ENCODE measurements around the gene TLCD1.

TLCD1 gene

DNA sequence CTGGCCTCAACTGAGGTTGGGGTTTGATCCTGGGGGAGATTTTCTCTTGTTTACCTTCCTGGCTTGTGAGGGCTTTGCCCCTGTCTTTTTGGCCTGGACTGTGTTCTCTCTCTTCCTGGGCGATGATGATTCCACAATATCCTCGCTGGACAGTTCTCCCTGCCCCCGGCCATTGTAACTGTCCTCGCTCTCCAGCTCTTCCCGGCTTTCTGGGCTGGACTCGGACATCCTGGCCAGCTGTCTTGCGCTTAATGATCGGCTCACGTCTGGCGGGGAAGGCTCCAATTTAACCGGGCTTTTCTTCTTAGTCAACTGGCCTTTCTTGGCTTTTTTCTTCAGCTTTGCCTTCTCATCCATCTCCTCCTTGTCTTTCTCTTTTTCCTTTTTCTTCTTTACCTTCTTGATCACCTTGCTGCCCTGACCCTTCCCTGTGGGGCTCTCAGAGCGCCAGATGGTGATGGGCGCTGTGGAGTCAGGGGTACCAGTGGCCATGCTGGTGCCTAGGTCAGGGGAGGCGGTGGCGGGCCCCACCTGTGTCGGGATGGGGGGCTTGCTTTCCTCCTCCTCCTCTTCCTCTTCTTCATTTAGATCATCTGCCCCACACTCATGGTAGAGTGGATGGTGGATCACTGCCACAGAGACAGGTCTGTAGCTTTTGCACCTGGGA, 22.3 kb downstream of the TLCD1 start:
- Mint-ChIP-seq H3K36me3 (ENCODE audit: low read depth) (peaks cover 54% of the 10 kb centered on the region), H3K4me3 (no peak overlapping the region), H3K27me3 (no peaks in the 10 kb centered on the region), H3K4me1 (ENCODE audit: low read depth) (no peaks in the 10 kb centered on the region), H3K27ac (no peak overlapping the region), H3K9me3 (no peaks in the 10 kb centered on the region)

DNA sequence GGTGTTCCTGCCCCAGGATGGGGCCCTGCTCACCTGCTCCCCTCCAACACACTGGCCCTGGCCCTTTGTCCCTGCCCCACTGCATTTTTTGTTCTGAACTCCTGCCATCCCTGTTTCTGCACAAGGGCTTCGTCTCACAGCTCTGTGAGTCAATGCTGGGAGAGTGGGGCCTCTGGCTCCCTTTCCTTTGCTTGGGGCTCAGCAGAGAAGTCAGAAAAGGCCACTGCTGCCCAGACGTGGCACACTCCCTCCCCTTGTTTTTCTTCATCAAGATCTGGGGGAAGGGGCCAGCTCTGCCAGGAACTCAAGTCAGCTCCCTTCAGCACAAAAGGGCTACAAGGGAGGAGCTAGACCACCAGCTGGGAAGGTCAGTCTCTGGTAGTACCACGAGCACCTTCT, 23.3 kb downstream of the TLCD1 start:
- Mint-ChIP-seq H3K27ac (no peak overlapping the region), H3K9me3 (no peaks in the 10 kb centered on the region), H3K4me1 (ENCODE audit: low read depth) (peaks cover 7% of the 10 kb centered on the region), H3K4me3 (no peak overlapping the region), H3K36me3 (ENCODE audit: low read depth) (peaks cover 57% of the 10 kb centered on the region), H3K27me3 (no peaks in the 10 kb centered on the region)

GRCh38 chr17:28702026-28702751, 23.8 kb downstream of the TLCD1 start:
- peaks cover 9% of the 10 kb centered on the region for H3K4me1 Mint-ChIP-seq (ENCODE audit: low read depth)
- H3K27ac Mint-ChIP-seq, result no peak overlapping the region
- H3K36me3 Mint-ChIP-seq (ENCODE audit: low read depth), result peaks cover 62% of the 10 kb centered on the region
- no peaks in the 10 kb centered on the region for H3K9me3 Mint-ChIP-seq
- no peaks in the 10 kb centered on the region for H3K27me3 Mint-ChIP-seq
- H3K4me3 Mint-ChIP-seq, result no peak overlapping the region

DNA sequence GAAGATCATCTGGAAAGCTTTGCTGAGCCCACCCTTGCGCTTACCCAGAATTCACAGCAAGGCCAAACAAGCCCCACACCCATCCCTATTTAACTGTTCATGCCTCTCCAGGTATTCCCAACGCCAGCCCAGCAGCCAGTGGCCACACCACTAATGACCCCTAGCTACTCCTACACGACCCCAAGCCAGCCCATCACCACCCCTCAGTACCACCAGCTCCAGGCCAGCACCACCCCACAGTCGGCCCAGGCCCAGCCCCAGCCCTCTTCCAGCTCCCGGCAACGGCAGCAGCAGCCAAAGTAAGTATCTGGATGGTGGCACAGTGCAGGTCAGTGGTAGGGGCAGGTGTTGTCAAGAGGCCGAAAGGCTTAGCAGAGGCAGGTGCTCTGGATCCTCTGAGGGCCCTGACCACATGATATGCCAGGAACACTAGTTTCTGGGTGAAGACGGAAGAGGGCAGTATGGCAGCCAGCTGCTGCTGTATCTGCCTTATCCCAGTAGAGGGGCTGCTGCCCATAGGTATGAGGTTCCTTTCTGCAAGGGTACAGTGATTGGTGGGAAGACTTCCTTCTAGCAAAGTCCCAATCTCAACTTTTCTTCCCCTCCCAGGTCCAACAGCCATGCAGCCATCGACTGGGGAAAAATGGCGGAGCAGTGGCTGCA, 25.1 kb downstream of the TLCD1 start:
- H3K4me1 Mint-ChIP-seq (ENCODE audit: low read depth), result peaks cover 9% of the 10 kb centered on the region
- H3K9me3 Mint-ChIP-seq, result no peaks in the 10 kb centered on the region
- no peaks in the 10 kb centered on the region for H3K27me3 Mint-ChIP-seq
- peaks cover 67% of the 10 kb centered on the region for H3K36me3 Mint-ChIP-seq (ENCODE audit: low read depth)
- no peak overlapping the region for H3K27ac Mint-ChIP-seq
- no peak overlapping the region for H3K4me3 Mint-ChIP-seq

GRCh38 chr17:28700278-28700677, 25.8 kb downstream of the TLCD1 start:
- Mint-ChIP-seq H3K27me3 (no peaks in the 10 kb centered on the region), H3K36me3 (ENCODE audit: low read depth) (peaks cover 68% of the 10 kb centered on the region)

GRCh38 chr17:28698253-28698941, 27.6 kb downstream of the TLCD1 start:
- H3K4me1 Mint-ChIP-seq (ENCODE audit: low read depth), result peaks cover 9% of the 10 kb centered on the region
- H3K27ac Mint-ChIP-seq, result peak overlapping the region; percentile 70
- no peaks in the 10 kb centered on the region for H3K9me3 Mint-ChIP-seq
- H3K36me3 Mint-ChIP-seq (ENCODE audit: low read depth), result peaks cover 81% of the 10 kb centered on the region
- no peaks in the 10 kb centered on the region for H3K27me3 Mint-ChIP-seq
- H3K4me3 Mint-ChIP-seq, result no peak overlapping the region

More at GRCh38 chr17:28700278-28700677, 25.8 kb downstream of the TLCD1 start:
- Mint-ChIP-seq H3K4me3 (no peak overlapping the region), H3K9me3 (no peaks in the 10 kb centered on the region), H3K27ac (no peak overlapping the region), H3K4me1 (ENCODE audit: low read depth) (peaks cover 9% of the 10 kb centered on the region)

- peaks cover 70% of the 10 kb centered on the region for H3K36me3 Mint-ChIP-seq (ENCODE audit: low read depth)
Measured at GRCh38 chr17:28693869-28694268, 32.2 kb downstream of the TLCD1 start.

GRCh38 chr17:28689011-28689410, 37.0 kb downstream of the TLCD1 start:
- Mint-ChIP-seq H3K36me3 (ENCODE audit: low read depth) (peaks cover 74% of the 10 kb centered on the region), H3K27me3 (no peaks in the 10 kb centered on the region), H3K9me3 (no peaks in the 10 kb centered on the region), H3K4me3 (no peak overlapping the region), H3K27ac (no peak overlapping the region), H3K4me1 (ENCODE audit: low read depth) (no peaks in the 10 kb centered on the region)

More at GRCh38 chr17:28693869-28694268, 32.2 kb downstream of the TLCD1 start:
- Mint-ChIP-seq H3K27me3 (no peaks in the 10 kb centered on the region), H3K27ac (no peak overlapping the region), H3K4me1 (ENCODE audit: low read depth) (peaks cover 9% of the 10 kb centered on the region), H3K4me3 (no peak overlapping the region), H3K9me3 (no peaks in the 10 kb centered on the region)

DNA sequence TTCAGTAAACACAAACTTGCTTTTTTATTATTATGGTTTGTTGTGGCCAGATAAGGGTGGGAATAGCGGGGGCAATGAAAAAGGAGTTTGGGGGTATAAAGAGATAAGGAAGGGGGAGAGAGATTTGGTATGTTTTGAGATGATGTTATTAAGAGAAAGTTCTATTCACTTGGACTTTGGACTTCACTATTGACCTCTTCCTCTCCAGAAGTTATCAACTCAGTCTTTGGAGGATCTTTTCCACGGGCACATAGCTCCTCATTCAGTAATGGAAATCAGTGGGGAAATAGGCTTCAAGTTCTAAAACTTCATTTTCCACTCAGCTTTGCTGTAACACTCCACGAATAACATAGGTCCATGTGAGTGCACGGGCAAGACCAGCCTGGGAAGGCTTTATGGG, 37.6 kb downstream of the TLCD1 start:
- H3K27me3 Mint-ChIP-seq, result no peaks in the 10 kb centered on the region
- peak overlapping the region; percentile 49 for H3K27ac Mint-ChIP-seq
- H3K4me3 Mint-ChIP-seq, result no peak overlapping the region
- no peaks in the 10 kb centered on the region for H3K9me3 Mint-ChIP-seq
- peaks cover 74% of the 10 kb centered on the region for H3K36me3 Mint-ChIP-seq (ENCODE audit: low read depth)
- H3K4me1 Mint-ChIP-seq (ENCODE audit: low read depth), result no peaks in the 10 kb centered on the region

GRCh38 chr17:28686296-28686695, 39.7 kb downstream of the TLCD1 start:
- Mint-ChIP-seq H3K4me1 (ENCODE audit: low read depth) (no peaks in the 10 kb centered on the region), H3K27ac (no peak overlapping the region), H3K4me3 (no peak overlapping the region), H3K27me3 (no peaks in the 10 kb centered on the region), H3K9me3 (no peaks in the 10 kb centered on the region), H3K36me3 (ENCODE audit: low read depth) (peaks cover 94% of the 10 kb centered on the region)

- H3K27me3 Mint-ChIP-seq, result no peaks in the 10 kb centered on the region
- H3K27ac Mint-ChIP-seq, result no peak overlapping the region
- H3K36me3 Mint-ChIP-seq (ENCODE audit: low read depth), result peaks cover 96% of the 10 kb centered on the region
Measured at GRCh38 chr17:28685366-28685765, 40.7 kb downstream of the TLCD1 start.

DNA sequence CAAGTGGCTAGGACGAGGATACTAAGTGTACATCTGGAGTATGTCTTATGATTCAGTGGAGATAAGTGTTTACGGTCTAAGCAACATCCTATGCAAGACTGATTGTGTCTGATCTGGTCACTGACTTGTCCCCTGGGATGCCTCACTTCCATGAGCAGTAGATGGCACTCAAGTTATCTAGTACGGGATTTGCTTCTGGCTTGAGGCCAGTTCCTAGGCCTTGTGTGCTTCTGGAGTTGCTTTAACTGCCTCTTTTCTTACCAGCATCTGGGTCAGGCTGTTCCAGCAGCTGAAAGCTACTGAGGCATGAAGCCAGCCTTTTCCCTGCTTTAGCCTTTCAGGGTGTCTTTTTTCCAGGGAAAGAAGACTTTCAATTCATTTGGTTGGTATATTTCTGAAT, 41.1 kb downstream of the TLCD1 start:
- H3K27ac Mint-ChIP-seq, result no peak overlapping the region
- H3K4me1 Mint-ChIP-seq (ENCODE audit: low read depth), result no peaks in the 10 kb centered on the region
- H3K4me3 Mint-ChIP-seq, result no peak overlapping the region
- H3K9me3 Mint-ChIP-seq, result no peaks in the 10 kb centered on the region
- H3K27me3 Mint-ChIP-seq, result no peaks in the 10 kb centered on the region
- peaks cover 92% of the 10 kb centered on the region for H3K36me3 Mint-ChIP-seq (ENCODE audit: low read depth)

More at GRCh38 chr17:28685366-28685765, 40.7 kb downstream of the TLCD1 start:
- Mint-ChIP-seq H3K4me1 (ENCODE audit: low read depth) (no peaks in the 10 kb centered on the region), H3K9me3 (no peaks in the 10 kb centered on the region), H3K4me3 (no peak overlapping the region)

GRCh38 chr17:28682655-28683054, 43.4 kb downstream of the TLCD1 start:
- Mint-ChIP-seq H3K36me3 (ENCODE audit: low read depth) (peaks cover 81% of the 10 kb centered on the region), H3K27me3 (no peaks in the 10 kb centered on the region), H3K4me3 (no peak overlapping the region), H3K4me1 (ENCODE audit: low read depth) (no peaks in the 10 kb centered on the region), H3K27ac (no peak overlapping the region), H3K9me3 (no peaks in the 10 kb centered on the region)

DNA sequence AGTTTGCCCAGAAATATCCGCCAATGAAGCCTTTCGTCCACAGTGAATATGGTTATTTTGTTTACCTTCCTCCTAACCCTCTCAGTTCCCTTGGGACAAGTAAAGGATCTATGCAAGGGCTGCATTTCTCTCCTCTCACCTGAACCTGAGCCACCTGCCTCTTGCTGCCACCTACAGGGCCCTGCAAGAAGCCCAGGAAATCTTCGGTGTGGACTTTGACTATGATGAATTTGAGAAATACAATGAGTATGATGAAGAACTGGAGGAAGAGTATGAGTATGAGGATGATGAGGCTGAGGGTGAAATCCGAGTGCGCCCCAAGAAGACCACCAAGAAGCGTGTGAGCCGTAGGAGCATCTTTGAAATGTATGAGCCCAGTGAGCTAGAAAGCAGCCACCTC, 50.1 kb downstream of the TLCD1 start:
- Mint-ChIP-seq H3K4me1 (ENCODE audit: low read depth) (no peaks in the 10 kb centered on the region), H3K27ac (no peak overlapping the region)

DNA sequence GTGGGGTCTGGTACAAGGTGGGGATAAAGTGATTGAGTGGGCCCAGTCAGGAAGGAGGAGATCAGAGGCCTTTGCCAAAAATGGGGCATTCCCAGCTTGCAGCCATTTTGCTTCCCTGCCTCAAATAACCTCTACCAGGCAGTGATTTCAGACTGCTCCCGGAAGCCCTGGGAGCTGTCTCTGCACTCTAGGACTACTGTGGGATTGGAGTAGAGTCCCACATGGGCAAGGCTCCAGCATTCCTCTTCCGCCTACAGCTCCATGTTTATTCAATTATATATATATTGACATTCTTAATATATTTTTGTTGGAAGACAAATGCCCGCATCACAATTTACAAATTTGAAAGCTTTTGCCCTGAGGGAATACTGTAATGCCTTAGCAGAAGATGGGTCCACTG, 50.5 kb downstream of the TLCD1 start:
- Mint-ChIP-seq H3K27me3 (no peaks in the 10 kb centered on the region), H3K36me3 (ENCODE audit: low read depth) (peaks cover 76% of the 10 kb centered on the region), H3K27ac (no peak overlapping the region), H3K9me3 (no peaks in the 10 kb centered on the region), H3K4me3 (no peak overlapping the region), H3K4me1 (ENCODE audit: low read depth) (no peaks in the 10 kb centered on the region)

More for the DNA sequence above, 50.1 kb downstream of the TLCD1 start:
- Mint-ChIP-seq H3K4me3 (no peak overlapping the region), H3K36me3 (ENCODE audit: low read depth) (peaks cover 76% of the 10 kb centered on the region), H3K9me3 (no peaks in the 10 kb centered on the region), H3K27me3 (no peaks in the 10 kb centered on the region)
